GM12801 (cell line): Measurements from ENCODE around the gene SEMA5A.

Experiments
- CTCF ChIP-seq: IDR thresholded peaks from one replicate; pipeline ENCODE4 v1.5.1; 2011; ENCODE audit warnings: control low read depth; ENCODE audit not compliant: insufficient read length; ENCODE audit errors: extremely low read depth

Gene SEMA5A

GRCh38 chr5:9545136-9545991 is 511 bp downstream of the SEMA5A start:
- no peak for TF ChIP-seq CTCF

- no peak for TF ChIP-seq CTCF
Observed at GRCh38 chr5:9544502-9545135, 1.3 kb downstream of the SEMA5A start.

GRCh38 chr5:9544056-9544455 is 1.8 kb downstream of the SEMA5A start:
- TF ChIP-seq CTCF = no peak

GRCh38 chr5:9543311-9543920 is 2.5 kb downstream of the SEMA5A start:
- TF ChIP-seq CTCF = no peak

GRCh38 chr5:9540791-9541190 is 5.1 kb downstream of the SEMA5A start:
- no peak for TF ChIP-seq CTCF

GRCh38 chr5:9538504-9538903 is 7.4 kb downstream of the SEMA5A start:
- TF ChIP-seq CTCF = no peak

- TF ChIP-seq CTCF = no peak
Observed at GRCh38 chr5:9537223-9538141, 8.4 kb downstream of the SEMA5A start.
